GM19193 (cell line): Measurements from ENCODE around the gene USP1.

Experiments
- POLR2A ChIP-seq: IDR thresholded peaks from 4 replicates; pipeline ENCODE4 v1.6.1; 2011; ENCODE audit not compliant: insufficient read depth, insufficient read length; ENCODE audit errors: extremely low read depth

The USP1 gene

GRCh38 chr1:62438163-62438562 is 1.3 kb downstream of the USP1 start:
- TF ChIP-seq POLR2A = no peak

DNA sequence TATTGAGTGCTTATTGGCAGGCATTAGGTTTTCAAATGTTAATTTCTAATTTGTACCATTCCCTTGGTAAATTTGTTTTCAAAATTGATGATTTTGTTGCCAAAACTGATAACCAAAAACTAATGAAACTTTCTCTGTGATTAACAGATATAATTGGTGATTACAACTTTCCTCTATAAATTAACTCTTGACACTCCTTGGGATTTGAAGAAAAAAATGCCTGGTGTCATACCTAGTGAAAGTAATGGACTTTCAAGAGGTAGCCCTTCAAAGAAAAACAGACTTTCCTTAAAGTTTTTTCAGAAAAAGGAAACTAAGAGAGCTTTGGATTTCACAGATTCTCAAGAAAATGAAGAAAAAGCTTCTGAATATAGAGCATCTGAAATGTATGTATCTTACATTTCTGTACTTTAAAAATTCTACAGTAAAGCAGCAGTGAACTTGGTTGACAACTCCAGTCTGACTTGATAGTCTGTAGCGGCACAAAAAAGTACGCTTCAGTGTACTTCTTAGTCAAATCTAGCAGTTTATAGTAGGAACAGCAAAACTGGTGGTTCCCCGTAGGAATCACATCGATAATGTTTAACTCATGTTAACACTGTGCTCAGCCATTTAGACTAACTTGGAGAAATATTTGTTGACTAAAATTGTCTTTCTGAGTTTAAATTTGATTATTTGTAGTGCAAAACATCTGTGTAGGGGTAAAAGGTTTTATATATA is 3.0 kb downstream of the USP1 start:
- no peak for TF ChIP-seq POLR2A

GRCh38 chr1:62444701-62445100 is 7.9 kb downstream of the USP1 start:
- no peak for TF ChIP-seq POLR2A

DNA sequence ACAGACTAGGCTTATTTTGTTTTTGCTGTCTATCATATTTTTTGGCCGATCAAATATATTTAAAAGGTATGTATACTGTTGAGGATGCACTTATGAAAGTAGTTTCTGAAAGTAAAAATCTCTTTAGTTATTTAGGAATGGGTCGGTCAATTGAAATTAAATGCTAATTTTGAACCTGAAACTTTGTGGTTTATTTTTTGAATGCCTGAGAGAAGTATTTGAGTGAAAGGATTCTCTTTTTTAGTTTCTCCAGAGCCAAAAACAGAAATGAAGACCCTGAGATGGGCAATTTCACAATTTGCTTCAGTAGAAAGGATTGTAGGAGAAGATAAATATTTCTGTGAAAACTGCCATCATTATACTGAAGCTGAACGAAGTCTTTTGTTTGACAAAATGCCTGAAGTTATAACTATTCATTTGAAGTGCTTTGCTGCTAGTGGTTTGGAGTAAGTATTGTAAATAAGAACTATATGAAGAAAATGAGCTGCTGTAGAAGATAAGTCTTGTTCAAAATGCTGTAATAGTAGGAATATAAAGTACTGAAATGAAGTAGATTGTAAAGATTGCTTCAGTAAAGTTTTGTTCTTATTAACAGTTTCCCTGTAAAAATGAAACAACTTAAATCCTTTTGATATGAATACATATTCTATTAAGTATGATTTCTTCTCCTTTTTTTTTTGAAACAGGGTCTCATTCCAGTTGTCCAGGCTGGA is 11.5 kb downstream of the USP1 start:
- no peak for TF ChIP-seq POLR2A

DNA sequence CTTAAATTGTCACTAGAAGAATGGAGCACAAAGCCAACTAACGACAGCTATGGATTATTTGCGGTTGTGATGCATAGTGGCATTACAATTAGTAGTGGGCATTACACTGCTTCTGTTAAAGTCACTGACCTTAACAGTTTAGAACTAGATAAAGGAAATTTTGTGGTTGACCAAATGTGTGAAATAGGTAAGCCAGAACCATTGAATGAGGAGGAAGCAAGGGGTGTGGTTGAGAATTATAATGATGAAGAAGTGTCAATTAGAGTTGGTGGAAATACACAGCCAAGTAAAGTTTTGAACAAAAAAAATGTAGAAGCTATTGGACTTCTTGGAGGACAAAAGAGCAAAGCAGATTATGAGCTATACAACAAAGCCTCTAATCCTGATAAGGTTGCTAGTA is 13.5 kb downstream of the USP1 start:
- TF ChIP-seq POLR2A = no peak

DNA sequence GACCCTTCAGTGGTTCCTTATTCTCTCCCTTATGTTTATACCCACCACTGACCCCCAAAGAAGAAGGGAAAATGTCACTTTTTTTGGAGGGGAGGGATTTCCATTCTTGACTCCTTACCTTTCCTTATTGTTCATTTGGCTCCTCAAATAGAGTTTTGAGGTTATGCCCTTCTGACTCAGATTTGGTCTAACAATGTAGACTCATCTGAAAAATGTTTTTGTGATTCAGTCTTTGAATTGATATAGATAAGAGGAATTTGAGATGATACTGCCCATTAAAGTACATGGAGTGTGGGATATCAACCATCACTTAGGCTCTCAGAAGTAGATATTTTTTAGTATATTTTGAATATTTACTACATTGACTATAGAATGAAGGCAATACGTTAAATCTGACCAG is 16.1 kb downstream of the USP1 start:
- TF ChIP-seq POLR2A = no peak

GRCh38 chr1:62457955-62458354 is 21.1 kb downstream of the USP1 start:
- no peak for TF ChIP-seq POLR2A

DNA sequence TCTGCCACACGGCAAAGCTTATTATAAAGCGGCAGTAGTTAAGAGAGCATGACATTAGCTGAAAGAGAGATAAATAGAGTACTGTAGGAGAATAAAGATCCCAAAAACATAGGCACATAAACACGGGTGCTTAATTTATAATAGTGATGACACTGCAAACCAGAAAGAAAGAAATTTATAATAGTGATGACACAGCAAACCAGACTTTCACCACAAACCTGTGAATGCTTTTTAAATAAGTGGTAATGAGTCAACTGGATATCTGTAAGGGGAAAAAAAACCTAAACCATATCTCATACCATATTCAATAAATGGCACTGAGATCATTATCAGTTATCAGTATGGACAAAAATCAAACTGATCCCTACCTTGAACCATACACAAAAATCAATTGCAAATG is 25.5 kb downstream of the USP1 start:
- TF ChIP-seq POLR2A = no peak

DNA sequence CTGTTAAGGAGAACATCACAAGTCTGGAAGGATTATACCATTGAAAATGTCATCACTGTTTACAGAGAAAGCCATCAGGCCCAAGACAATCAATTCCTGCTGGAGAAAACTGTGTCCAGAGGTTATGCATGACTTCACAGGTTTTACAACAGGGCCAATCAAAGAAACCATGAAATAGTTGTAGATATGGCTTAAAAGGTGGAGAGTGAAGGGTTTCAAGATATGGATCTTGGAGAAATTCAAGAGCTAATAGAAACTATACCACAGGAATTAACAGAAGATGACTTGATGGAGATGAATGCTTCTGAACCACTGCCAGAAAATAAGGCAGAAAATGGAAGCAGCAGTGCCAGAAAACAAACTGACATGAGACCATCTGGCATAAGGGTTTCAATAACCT is 30.2 kb downstream of the USP1 start:
- TF ChIP-seq POLR2A = no peak

DNA sequence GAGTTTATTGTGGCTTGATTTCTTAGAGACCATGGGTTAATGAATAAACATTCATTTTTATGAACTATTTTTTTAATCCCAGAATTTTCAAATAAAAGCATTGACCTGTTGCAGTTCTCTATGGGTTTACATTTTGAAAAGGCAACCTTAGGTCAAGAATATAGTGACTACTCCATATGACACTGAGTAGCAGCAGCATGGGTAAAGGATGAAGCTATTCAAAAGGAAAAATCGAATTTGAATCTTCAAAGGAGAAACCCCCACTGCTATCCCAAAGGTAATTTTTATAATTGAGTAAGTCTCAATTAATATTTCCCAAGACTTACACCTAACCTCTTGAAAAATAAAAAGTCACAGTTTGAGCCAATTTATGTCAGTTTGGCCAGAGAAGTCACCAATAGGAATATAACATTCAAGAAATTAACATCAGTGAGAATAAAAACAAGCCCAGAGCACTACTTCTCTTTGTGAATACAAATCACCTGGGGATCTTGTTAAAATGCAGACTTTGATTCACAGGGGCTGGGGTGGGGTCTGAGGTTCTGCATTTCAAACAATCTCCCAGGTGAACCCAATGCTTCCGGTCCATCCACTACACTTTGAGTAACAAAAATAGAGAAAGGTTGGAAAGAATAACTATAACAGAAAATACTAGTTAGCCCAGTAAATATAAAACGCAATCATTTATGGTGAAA is 39.8 kb downstream of the USP1 start:
- TF ChIP-seq POLR2A = no peak

- no peak for TF ChIP-seq POLR2A
Measured at GRCh38 chr1:62481681-62482080, 44.8 kb downstream of the USP1 start.

GRCh38 chr1:62484824-62485468 is 48.1 kb downstream of the USP1 start:
- TF ChIP-seq POLR2A = no peak

DNA sequence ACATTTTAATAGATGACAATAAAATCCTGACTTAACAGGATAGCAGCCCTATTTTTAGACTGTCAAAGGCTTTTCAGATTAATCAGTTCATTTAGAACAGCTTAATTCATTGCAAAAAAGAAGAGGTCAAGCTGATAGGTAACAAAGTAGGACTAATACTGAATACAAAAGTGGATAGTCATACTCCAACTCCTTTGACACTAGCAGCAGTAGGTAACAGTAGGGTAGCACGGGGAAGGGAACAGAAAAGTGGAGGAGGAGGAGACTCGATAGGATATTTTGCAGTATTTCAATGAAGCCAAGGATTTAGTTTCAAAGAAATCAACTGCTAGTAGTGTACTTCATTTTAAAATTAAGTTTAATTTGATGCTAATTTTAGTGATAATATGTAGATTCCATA is 51.1 kb downstream of the USP1 start:
- no peak for TF ChIP-seq POLR2A

DNA sequence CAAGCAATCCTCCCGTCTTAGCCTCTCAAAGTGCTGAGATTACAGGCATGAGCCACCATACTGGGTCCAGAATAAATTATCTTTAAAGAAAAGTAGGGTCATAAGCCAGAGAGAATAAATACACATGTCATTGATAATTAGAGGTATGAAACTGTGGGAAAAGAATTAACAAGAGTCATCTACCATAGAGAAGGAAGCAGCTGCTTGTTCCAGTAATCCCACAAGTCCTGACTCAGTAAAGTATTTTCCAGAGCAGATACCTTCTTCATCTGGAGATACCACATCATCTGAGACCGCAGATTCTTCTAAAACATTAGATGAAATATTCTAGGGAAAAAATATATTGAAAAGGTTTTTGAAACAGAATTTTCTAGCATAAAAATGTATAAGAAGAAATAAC is 55.7 kb downstream of the USP1 start:
- no peak for TF ChIP-seq POLR2A

- no peak for TF ChIP-seq POLR2A
Measured at GRCh38 chr1:62493656-62494055, 56.8 kb downstream of the USP1 start.
